Pulmonary artery endothelial cell (primary cell): ENCODE results near the gene ZDHHC11B. TPM values are rescaled to one million over a fixed set of nuclear protein-coding genes. Genes with fewer than 3 reads are reported as not detected.

Experiments
- DNase-seq: peaks from one replicate; pipeline ENCODE4 v3.0.0-alpha.2; 2011; ENCODE audit warnings: low read depth, low spot score
- total RNA-seq: library from RNA; depleted of rRNA; stranded (reverse); fragments of >200 nt; gene quantifications from 2 replicates; pipeline ENCODE4 v1.2.3, GENCODE V29; 2014

ZDHHC11B gene
- total RNA-seq, 1 donor from 2014 or later, result not detected

GRCh38 chr5:673831-674629 is 110.5 kb downstream of the ZDHHC11B start:
- DNase-seq, result no peak

GRCh38 chr5:673161-673830 is 111.2 kb downstream of the ZDHHC11B start:
- DNase-seq, result no peak

GRCh38 chr5:672329-673160 is 112.0 kb downstream of the ZDHHC11B start:
- DNase-seq, result peak; percentile 73

GRCh38 chr5:671459-672328 is 112.8 kb downstream of the ZDHHC11B start:
- DNase-seq, result no peak

- no peak for DNase-seq
Observed at GRCh38 chr5:670396-671270, 113.9 kb downstream of the ZDHHC11B start.

GRCh38 chr5:669842-670395 is 114.6 kb downstream of the ZDHHC11B start:
- no peak for DNase-seq

GRCh38 chr5:669111-669841 is 115.3 kb downstream of the ZDHHC11B start:
- DNase-seq, result no peak

- no peak for DNase-seq
Observed at GRCh38 chr5:668283-668995, 116.1 kb downstream of the ZDHHC11B start.

GRCh38 chr5:666816-667498 is 117.6 kb downstream of the ZDHHC11B start:
- DNase-seq, result no peak

- DNase-seq, result no peak
Observed at GRCh38 chr5:665956-666711, 118.4 kb downstream of the ZDHHC11B start.

- DNase-seq, result no peak
Observed at GRCh38 chr5:665541-665955, 119.0 kb downstream of the ZDHHC11B start.

GRCh38 chr5:664994-665360 is 119.6 kb downstream of the ZDHHC11B start:
- no peak for DNase-seq

GRCh38 chr5:664343-664993 is 120.1 kb downstream of the ZDHHC11B start:
- DNase-seq, result no peak

- no peak for DNase-seq
Observed at GRCh38 chr5:663436-664342, 120.8 kb downstream of the ZDHHC11B start.

- DNase-seq, result no peak
Observed at GRCh38 chr5:662751-663435, 121.6 kb downstream of the ZDHHC11B start.
